CD4-positive, alpha-beta T cell treated with Interleukin-6 for 4 hours (primary cell): ENCODE measurements around the gene ITGA2B.
"Not testable (repeated sequence)": the region's sequence is repeated elsewhere in the genome, so short reads cannot be mapped to it uniquely, and the experiment has no call there.

ENCODE experiments used
- DNase-seq: peaks from one replicate; pipeline ENCODE4 v3.0.0-alpha.2; 2020; ENCODE audit warnings: mixed read lengths

Gene ITGA2B

GRCh38 chr17:44351961-44352827 is 37.3 kb downstream of the ITGA2B start:
- no peak for DNase-seq

GRCh38 chr17:44351464-44351863 is 38.0 kb downstream of the ITGA2B start:
- no peak for DNase-seq

- peak; percentile 81 for DNase-seq
Measured at GRCh38 chr17:44350733-44351226, 38.7 kb downstream of the ITGA2B start.

GRCh38 chr17:44349553-44350070 is 39.8 kb downstream of the ITGA2B start:
- DNase-seq, result no peak

GRCh38 chr17:44348988-44349364 is 40.5 kb downstream of the ITGA2B start:
- DNase-seq, result no peak

- DNase-seq, result no peak
Measured at GRCh38 chr17:44348234-44348987, 41.0 kb downstream of the ITGA2B start.

GRCh38 chr17:44347206-44348055 is 42.0 kb downstream of the ITGA2B start:
- DNase-seq, result not testable (repeated sequence)

GRCh38 chr17:44346064-44346844 is 43.2 kb downstream of the ITGA2B start:
- DNase-seq, result no peak

- DNase-seq, result peak; percentile 57
Measured at GRCh38 chr17:44345454-44346026, 43.9 kb downstream of the ITGA2B start.

GRCh38 chr17:44344939-44345453 is 44.5 kb downstream of the ITGA2B start, which contains the start of gene GRN:
TSS of gene GRN (plus strand) at chr17:44345302. CDS start at chr17:44349165, 3,863 bp downstream.
- peak; percentile 87 for DNase-seq

GRCh38 chr17:44343510-44344209 is 45.8 kb downstream of the ITGA2B start:
- DNase-seq, result no peak

GRCh38 chr17:44340553-44340952 is 48.9 kb downstream of the ITGA2B start:
- DNase-seq, result not testable (repeated sequence)

GRCh38 chr17:44338702-44339101 is 50.7 kb downstream of the ITGA2B start:
- DNase-seq, result no peak

- DNase-seq, result no peak
Measured at GRCh38 chr17:44335968-44336367, 53.5 kb downstream of the ITGA2B start.

GRCh38 chr17:44335564-44335963 is 53.9 kb downstream of the ITGA2B start:
- no peak for DNase-seq

- DNase-seq, result no peak
Measured at GRCh38 chr17:44334727-44335126, 54.7 kb downstream of the ITGA2B start.

GRCh38 chr17:44334315-44334714 is 55.1 kb downstream of the ITGA2B start:
- DNase-seq, result no peak

GRCh38 chr17:44333371-44333770 is 56.1 kb downstream of the ITGA2B start:
- no peak for DNase-seq

GRCh38 chr17:44331249-44331760 is 58.1 kb downstream of the ITGA2B start:
- peak; percentile 75 for DNase-seq

- not testable (repeated sequence) for DNase-seq
Measured at GRCh38 chr17:44330263-44330662, 59.2 kb downstream of the ITGA2B start.
